AG09309 (cell line): ENCODE data around the gene ALG10.
"Not testable (repeated sequence)": the region's sequence is repeated elsewhere in the genome, so short reads cannot be mapped to it uniquely, and the experiment has no call there.

ENCODE experiments used
- DNase-seq: peaks from one replicate; pipeline ENCODE4 v3.0.0-alpha.2; 2010; ENCODE audit warnings: low read depth
- H3K4me3 ChIP-seq: 2 replicates; pipeline ENCODE4 v1.5.1; 2011; ENCODE audit warnings: mild to moderate bottlenecking, low read depth, low read length, moderate library complexity; ENCODE audit not compliant: control insufficient read depth
- TF ChIP-seq, protein P1 (sequence below): IDR thresholded peaks from 2 replicates; pipeline ENCODE4 v1.5.1; 2011; ENCODE audit warnings: mild to moderate bottlenecking, low read depth, low read length, inconsistent platforms; ENCODE audit not compliant: insufficient read depth, control insufficient read depth; ENCODE audit errors: missing control alignments

ALG10 gene, protein sequence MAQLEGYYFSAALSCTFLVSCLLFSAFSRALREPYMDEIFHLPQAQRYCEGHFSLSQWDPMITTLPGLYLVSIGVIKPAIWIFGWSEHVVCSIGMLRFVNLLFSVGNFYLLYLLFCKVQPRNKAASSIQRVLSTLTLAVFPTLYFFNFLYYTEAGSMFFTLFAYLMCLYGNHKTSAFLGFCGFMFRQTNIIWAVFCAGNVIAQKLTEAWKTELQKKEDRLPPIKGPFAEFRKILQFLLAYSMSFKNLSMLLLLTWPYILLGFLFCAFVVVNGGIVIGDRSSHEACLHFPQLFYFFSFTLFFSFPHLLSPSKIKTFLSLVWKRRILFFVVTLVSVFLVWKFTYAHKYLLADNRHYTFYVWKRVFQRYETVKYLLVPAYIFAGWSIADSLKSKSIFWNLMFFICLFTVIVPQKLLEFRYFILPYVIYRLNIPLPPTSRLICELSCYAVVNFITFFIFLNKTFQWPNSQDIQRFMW

GRCh38 chr12:34022079-34022830, at the start of gene ALG10:
Gene ALG10 (plus strand): TSS chr12:34022496. CDS start chr12:34022600, 104 bp downstream.
- peak within 1 kb of the TSS; percentile 69 for H3K4me3 ChIP-seq
- TF ChIP-seq, protein P1, sequence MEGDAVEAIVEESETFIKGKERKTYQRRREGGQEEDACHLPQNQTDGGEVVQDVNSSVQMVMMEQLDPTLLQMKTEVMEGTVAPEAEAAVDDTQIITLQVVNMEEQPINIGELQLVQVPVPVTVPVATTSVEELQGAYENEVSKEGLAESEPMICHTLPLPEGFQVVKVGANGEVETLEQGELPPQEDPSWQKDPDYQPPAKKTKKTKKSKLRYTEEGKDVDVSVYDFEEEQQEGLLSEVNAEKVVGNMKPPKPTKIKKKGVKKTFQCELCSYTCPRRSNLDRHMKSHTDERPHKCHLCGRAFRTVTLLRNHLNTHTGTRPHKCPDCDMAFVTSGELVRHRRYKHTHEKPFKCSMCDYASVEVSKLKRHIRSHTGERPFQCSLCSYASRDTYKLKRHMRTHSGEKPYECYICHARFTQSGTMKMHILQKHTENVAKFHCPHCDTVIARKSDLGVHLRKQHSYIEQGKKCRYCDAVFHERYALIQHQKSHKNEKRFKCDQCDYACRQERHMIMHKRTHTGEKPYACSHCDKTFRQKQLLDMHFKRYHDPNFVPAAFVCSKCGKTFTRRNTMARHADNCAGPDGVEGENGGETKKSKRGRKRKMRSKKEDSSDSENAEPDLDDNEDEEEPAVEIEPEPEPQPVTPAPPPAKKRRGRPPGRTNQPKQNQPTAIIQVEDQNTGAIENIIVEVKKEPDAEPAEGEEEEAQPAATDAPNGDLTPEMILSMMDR = peak; percentile 61
- peak; percentile 92 for DNase-seq

DNA sequence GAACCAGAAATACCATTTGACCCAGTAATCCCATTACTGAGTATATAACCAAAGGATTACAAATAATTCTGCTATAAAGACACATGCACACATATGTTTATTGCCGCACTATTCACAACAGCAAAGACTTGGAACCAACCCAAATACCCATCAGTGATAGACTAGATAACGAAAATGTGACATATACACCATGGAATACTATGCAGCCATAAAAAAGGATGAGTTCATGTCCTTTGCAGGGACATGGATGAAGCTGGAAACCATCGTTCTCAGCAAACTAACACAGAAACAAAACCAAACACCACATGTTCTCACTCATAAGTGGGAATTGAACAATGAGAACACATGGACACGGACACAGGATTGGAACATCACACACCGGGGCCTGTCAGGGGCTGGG, 49.4 kb upstream of the ALG10 start:
- DNase-seq, H3K4me3 ChIP-seq: not testable (repeated sequence)

GRCh38 chr12:33977887-33978286, 44.4 kb upstream of the ALG10 start:
- H3K4me3 ChIP-seq = no peak overlapping the region
- TF ChIP-seq, protein P1 = no peak
- DNase-seq = no peak

- no peak overlapping the region for H3K4me3 ChIP-seq
- no peak for DNase-seq
- TF ChIP-seq, protein P1 = no peak
Measured at GRCh38 chr12:33988197-33988805, 34.0 kb upstream of the ALG10 start.

GRCh38 chr12:33988913-33989312, 33.4 kb upstream of the ALG10 start:
- TF ChIP-seq, protein P1 = no peak
- no peak for DNase-seq
- no peak overlapping the region for H3K4me3 ChIP-seq

GRCh38 chr12:33994857-33995808, 27.2 kb upstream of the ALG10 start:
- DNase-seq = no peak
- H3K4me3 ChIP-seq = no peak overlapping the region
- TF ChIP-seq, protein P1 = no peak

GRCh38 chr12:34008835-34009234, 13.5 kb upstream of the ALG10 start:
- not testable (repeated sequence) for H3K4me3 ChIP-seq, DNase-seq
